ENCODE measurements around the gene RBMS1.

RBMS1 gene

DNA sequence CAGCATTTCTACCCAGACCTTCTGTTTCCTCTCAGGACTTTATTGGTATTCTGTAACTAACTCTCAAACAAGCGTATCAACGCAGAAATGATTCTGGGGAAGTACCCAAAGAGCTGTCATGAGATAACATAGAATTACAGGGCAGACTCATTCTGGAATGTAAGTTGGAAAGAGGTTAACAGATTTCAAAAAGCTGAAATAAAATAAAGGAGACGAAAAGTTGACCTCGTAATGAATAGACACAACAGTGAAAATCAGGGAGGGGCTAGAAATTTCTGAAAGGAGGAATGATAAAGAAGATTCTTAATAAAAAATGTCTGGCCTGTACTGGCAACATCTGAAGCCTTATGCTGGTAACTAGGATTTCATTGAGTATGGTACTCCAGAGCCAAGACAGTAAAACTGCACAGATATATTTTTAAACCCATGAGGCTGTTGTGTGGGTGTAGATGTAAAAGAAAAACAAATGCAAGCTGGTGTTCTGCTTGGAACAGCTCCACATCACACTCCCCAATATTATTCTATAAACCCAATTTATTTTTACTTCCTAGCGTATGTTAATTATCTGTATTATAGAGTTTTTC lies 23.9 kb downstream of the RBMS1 start:
- TF ChIP-seq, protein P1, sequence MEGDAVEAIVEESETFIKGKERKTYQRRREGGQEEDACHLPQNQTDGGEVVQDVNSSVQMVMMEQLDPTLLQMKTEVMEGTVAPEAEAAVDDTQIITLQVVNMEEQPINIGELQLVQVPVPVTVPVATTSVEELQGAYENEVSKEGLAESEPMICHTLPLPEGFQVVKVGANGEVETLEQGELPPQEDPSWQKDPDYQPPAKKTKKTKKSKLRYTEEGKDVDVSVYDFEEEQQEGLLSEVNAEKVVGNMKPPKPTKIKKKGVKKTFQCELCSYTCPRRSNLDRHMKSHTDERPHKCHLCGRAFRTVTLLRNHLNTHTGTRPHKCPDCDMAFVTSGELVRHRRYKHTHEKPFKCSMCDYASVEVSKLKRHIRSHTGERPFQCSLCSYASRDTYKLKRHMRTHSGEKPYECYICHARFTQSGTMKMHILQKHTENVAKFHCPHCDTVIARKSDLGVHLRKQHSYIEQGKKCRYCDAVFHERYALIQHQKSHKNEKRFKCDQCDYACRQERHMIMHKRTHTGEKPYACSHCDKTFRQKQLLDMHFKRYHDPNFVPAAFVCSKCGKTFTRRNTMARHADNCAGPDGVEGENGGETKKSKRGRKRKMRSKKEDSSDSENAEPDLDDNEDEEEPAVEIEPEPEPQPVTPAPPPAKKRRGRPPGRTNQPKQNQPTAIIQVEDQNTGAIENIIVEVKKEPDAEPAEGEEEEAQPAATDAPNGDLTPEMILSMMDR (IDR thresholded peaks at IDR 0.05; ENCODE audit: extremely low read depth, missing control alignments) = no peak
- no peak for DNase-seq (ENCODE audit: low spot score)

- no peak for DNase-seq (ENCODE audit: low spot score)
- TF ChIP-seq, protein P1 (IDR thresholded peaks at IDR 0.05; ENCODE audit: extremely low read depth, missing control alignments) = no peak
Observed at GRCh38 chr2:160469164-160469563, 24.4 kb downstream of the RBMS1 start.

DNA sequence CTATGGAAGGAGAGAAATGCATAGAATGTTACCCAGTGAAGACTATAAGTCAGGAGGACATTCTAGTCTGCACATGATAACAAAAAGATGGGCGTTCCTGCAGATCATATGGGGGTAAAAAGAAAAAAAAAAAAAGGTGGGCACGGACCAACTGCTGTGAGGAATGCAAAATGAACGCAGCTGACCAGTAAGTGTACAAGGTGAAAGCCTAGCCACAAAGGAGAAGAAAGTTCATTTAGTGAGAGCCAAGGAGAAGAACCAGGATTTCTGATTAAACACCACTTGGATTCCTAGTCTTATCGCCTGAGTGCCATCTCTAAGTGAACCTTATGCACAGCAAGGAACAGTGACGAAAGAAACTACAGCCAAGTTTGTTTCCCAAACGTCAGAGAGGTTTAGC lies 26.5 kb downstream of the RBMS1 start:
- DNase-seq (ENCODE audit: low spot score) = no peak
- TF ChIP-seq, protein P1 (IDR thresholded peaks at IDR 0.05; ENCODE audit: extremely low read depth, missing control alignments) = no peak

GRCh38 chr2:160465406-160465805 lies 28.2 kb downstream of the RBMS1 start:
- TF ChIP-seq, protein P1 (IDR thresholded peaks at IDR 0.05; ENCODE audit: extremely low read depth, missing control alignments) = no peak
- DNase-seq (ENCODE audit: low spot score) = no peak

DNA sequence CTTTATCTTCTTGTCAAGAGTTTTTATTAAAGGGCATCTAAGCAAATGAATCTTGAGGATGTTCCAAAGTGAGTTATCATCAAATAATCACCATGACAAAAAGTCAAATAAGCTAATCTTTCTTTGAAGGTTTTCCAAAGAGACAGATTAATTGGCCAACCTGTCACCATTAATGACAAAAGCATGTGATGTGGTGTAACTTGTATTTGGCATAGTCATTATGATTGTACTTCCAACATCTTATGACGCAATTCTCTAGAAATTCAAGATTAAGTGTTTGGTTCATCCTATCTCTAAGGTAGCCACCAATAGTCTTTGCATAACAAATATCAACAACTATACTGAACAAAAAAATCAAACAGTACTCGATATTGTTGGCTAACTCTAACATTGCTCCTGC lies 28.6 kb downstream of the RBMS1 start:
- TF ChIP-seq, protein P1 (IDR thresholded peaks at IDR 0.05; ENCODE audit: extremely low read depth, missing control alignments) = no peak

GRCh38 chr2:160464017-160464416 lies 29.6 kb downstream of the RBMS1 start:
- TF ChIP-seq, protein P1 (IDR thresholded peaks at IDR 0.05; ENCODE audit: extremely low read depth, missing control alignments) = no peak
- no peak for DNase-seq (ENCODE audit: low spot score)

More for the DNA sequence above, 28.6 kb downstream of the RBMS1 start:
- no peak for DNase-seq (ENCODE audit: low spot score)

GRCh38 chr2:160463245-160463644 lies 30.4 kb downstream of the RBMS1 start:
- DNase-seq (ENCODE audit: low spot score) = no peak
- TF ChIP-seq, protein P1 (IDR thresholded peaks at IDR 0.05; ENCODE audit: extremely low read depth, missing control alignments) = no peak
